ENCODE measurements around the gene RAPGEF5.

RAPGEF5 gene

DNA sequence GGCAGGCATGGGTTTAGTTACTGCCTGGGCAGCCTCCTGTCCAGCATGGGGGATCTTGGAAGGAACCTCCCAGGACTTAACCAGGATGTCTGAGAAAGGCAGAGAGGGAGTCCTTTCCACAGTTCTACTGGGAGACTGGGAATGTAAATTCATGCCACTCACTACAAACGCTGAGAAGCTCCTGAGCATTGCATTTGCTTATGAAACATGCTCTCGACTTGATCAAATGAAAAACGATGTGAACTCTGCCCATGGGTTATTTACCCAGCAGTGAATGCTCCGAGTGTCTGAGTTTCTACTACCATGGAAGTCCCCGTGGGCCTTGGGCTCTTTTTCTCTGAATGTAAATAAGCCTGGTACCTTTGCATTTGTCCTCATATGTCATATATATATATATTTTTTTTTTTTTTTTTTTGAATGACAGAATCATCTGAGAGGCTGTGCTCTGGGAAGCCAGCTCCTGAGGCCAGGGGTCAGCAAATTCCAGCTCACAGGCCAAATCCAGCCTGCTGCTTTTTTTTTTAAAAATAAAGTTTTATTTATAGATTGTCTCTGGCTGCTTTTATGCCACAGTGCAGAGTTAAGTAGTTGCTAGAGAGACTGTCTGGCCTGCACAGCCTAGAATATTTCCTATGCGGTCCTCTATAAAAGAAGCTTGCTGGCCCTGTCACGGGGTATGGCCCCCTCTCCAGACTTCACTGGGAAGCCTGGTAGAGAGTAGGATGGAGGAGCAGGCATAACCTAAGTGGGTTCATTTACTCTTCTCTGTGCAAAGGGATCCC lies 21.4 kb upstream of the RAPGEF5 start:
- no peak for DNase-seq

DNA sequence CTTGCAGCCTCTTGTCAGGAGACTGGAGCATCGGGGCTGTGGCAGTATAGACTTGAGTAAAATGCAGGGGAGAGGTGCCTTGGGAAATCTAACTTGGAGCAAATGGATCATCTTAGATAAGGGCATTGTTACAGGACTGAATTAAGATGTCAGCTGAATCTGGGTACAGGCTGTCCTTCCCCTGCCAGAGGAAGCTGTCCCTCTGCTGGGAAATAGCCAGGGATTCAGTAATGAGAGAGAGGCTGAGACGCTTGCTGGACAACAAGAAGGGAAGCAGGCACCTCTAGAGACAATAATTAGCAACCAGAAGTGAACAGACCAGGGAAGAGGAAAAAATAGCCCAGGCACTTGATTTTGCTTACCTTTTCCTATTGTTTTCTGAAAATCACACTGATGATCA lies 20.7 kb upstream of the RAPGEF5 start:
- DNase-seq = no peak

DNA sequence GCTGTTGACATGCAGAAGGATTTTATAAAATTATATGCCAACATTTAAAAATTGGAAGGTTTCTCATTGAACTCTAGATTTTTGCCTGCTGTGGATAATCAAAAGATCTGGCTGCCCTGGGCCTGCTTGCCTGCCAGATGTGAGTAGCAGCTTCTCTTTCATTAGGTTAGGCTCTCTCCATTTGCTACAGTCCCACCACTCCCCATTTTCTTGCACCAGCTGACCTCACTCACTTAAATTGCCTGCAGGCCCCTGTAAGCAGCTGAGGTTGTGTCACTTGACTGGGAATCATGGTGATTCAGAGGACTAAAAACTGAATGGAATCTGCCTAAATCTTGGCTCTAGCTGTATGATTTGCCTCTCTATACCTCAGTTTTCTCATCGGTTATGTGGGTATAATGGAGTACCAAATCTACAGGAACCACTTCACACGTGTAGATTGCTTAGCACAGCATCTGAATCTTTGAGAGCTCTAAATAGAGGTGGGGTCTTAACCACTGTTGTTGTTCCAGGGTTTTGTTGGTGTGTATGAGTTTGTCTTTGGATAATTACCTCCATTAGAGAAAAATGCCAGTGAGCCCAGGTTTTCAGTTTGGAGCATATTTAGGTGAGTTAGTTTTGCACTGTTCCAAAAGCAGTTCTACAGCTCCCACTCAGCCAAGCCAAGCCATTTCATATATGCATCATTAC lies 18.6 kb upstream of the RAPGEF5 start:
- DNase-seq = no peak

DNA sequence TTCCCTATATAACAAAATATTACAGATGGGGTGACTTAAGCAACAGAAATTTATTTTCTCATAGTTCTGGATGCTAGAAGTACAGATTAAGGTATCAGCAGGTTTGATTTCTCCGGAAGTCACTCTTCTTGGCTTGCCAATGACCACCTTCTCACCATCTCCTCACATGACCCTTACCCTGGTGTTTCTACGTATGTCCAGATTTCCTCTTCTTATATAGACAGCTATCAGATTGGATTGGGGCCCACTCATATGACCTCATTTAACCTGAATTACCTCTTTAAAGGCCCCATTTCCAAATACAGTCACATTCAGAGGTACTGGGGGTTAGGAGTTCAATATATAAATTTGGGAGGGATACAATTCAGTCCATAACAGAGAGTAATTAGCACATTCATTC lies 17.0 kb upstream of the RAPGEF5 start:
- DNase-seq = no peak

DNA sequence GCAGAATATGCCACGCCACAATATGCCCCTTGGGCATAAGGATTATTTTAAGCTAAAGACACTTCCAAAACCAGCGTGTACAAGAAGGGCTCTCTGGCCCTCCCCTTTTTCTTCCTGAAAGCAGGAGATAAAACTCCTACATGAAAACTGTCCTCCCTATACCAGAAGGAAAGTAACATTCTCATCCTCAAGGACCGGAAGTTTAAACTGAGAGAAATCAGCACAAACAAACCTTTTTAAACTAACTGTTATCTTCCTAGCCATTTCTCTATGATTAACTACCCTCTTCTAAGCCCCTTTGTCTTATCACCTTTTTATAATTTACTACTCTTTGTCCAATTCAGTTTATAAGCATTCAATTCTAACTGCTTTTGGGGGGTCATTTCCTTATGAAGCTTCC lies 16.4 kb upstream of the RAPGEF5 start:
- DNase-seq = no peak

DNA sequence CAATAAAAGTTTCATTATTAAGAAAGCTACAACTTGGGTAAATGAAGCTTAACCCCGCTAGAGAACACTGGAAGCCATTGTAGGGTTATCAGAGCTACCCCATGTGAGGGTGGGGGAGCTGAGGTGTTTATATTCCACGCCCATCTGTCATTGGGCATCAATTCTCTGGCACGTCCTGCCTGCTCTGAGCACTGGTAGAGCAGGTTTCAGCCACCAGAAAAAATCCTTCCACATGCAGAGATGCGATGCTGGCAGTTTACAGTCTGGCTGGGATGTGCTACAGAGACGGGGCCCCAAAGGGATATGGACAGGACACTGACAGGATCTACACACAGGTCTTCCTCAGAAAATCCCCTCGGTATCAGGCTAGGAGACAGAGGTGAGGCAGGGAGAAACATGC lies 15.9 kb upstream of the RAPGEF5 start:
- no peak for DNase-seq

DNA sequence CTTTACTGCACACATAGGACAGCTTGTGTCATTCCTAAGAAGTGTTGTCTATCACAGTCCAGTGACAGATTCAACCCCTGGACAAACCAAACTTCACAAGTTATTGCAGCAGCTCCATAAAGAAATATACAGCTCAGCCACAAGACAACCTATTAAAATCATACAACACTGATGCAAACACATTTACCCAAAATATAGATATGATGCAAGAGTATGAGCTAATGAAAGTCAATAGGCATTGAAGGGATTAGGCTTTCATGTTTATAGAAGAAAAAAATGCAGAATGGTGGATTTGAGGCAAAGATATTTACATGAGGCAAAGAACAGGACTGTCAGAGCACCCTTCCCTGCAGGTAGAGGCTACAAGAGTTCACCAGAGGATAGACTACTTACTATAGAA lies 14.9 kb upstream of the RAPGEF5 start:
- DNase-seq = no peak

DNA sequence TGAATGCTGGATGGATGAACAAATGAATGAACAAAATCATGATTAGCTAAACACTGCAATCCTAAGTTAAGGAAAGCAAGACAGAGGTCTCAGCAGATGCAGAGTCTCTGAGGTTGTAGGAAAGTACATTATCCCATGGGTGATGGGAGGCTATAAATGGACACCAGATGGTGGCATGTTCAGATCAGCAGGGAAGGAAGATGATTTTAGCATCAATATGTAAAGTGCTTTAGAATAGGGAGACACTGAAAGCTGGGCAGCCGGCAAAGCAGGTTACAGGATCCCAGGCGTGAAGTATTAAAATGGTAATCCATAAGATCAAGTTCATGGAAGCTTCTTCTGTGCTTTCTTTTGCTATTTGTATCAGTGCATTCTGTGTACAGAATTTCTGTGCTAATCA lies 7.9 kb upstream of the RAPGEF5 start:
- no peak for DNase-seq

DNA sequence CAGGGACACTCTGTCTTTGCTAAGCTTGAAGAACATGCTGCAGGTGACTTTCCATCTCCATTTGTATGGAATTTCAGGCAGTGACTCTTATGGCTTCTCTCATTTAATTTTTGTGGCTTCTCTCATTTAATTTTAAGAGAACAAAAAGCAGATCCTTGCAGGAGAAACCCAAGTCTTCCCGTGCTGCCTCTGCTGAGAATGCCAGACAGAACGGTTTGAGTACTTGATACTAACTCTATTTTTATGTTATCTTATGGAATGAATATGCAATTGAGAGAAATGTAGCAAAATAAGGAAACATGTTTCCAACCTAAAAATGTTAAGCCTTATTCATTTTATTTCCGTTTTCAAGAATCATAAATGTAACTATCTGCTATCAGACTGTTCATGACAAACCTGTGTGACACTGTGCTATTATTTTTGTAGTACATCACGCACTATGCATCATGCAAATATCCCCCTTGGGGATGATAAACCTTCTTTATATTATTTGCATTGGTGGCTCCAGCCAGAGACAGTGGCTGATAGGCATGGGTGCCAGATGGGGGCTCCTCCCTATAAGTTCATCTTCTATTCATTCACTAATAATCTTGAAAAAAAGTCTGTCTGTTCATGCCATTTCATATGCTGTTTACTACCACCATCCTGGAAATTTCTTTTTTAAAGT lies 6.9 kb upstream of the RAPGEF5 start:
- DNase-seq = no peak

DNA sequence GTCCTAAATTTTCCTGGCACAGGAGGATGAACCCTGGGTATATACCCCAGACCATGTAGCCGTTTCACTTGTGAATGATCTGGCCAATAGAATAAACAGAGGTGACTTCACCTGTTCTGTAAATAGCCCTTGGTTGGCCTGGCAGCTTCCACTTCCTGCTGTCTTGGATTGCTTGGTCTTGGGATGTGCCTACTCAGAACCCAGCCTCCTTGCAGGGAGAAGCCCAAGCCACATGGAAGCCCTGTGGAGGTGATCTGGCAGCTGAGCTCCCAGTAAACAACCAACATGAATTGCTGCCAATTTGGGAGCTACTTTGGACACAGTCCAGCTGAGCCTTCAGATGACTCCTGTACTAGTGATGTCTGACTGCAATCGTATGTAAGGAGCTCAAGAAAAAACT lies 4.8 kb upstream of the RAPGEF5 start:
- DNase-seq = no peak

DNA sequence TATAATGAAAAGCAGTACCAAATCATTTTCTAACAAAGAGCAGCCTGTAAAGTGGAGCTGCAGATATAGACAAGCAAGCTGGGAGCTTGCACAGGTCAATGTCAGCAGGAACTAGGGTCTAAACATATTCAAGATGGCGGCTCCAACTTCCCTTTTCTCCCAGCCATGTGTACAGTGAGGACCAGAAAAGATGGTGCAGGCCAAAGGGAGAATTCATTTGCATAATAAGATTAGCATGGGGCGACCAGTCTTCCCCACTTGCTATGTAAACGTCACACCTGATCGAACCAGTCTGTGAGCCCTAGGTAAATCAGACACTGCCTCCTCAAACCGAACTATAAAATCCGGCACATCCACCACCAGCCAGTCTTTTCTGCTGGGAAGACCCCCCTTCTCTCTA lies 4.4 kb upstream of the RAPGEF5 start:
- no peak for DNase-seq

DNA sequence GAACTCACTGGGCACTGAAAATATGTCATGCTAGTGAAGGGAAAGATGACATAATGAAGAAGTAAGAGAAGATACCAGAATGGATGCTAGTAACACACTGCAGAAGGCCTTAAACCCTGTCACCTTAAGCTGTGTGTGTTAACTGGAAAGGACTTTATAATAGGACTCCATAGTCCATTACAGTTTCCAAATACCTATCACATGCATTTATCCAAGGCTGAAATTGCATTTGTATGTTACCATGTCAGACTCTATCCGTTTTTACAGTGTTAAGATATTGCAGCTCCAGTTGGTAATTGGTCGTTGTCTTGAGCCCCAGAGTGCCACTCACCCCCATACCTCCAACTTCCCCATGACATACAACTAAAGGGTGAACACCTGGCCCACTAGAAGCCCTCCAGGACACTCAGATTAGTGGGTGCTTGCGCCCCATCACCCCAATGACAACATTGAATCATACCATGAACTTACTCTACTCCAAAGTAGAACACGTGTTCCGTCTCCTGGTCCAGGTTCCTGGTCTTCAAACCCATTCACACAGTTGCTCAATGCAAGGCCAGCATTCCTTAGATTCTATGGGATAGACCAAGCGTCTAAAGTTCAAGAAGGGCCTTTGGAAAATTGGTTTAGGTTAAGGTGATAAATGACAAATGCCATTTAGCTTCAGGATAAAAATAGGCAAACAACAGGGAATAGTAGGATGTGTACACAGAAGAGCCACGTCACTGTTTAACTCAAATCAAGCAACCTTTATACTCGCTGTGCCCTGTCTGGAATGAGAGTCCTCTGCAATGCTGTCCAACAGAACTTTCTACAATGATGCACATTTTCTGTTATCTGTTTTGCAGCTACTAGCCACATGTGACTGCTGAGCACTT lies 2.1 kb upstream of the RAPGEF5 start:
- no peak for DNase-seq

DNA sequence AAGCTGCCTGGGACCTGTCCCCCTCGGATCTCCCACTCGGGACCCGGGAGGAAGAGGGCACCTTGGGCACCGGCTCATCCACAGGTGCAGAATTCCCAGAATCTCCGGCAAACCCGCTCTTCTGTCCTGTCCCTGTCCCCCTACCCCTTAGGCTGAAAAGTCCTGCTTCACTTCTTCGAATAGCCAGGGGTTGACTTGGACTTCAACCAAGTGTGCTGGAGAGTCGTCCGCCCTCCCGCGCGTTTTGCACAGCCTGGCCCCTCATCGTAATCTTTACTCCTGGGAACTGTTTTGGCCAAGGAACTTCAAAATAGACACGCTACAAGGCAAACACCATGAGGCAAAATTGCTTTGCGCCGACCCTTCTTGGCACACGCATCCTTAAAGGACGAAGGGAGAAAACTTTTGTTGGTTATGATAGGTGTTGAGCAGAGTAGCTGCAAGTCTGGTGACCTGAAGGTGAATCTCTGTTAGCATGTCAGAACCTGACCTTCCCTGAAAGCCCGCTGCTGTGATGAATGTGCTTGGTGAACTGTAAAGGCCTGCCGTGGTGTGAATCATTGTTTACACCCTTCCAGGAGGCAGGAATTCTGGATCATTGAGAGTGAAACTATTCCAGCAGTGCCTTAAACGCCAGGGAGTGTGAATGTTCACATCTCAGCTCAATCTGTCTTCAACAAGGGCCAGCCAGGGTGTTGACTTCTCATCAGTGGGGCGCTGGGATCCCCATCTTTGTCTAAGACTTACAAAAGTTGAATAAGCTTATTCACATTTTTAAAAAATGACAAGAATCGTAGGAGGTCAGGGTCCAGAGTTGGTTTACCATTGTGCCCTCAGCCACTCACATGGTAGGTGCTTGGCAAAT lies 589 bp upstream of the RAPGEF5 start:
- no peak for DNase-seq

DNA sequence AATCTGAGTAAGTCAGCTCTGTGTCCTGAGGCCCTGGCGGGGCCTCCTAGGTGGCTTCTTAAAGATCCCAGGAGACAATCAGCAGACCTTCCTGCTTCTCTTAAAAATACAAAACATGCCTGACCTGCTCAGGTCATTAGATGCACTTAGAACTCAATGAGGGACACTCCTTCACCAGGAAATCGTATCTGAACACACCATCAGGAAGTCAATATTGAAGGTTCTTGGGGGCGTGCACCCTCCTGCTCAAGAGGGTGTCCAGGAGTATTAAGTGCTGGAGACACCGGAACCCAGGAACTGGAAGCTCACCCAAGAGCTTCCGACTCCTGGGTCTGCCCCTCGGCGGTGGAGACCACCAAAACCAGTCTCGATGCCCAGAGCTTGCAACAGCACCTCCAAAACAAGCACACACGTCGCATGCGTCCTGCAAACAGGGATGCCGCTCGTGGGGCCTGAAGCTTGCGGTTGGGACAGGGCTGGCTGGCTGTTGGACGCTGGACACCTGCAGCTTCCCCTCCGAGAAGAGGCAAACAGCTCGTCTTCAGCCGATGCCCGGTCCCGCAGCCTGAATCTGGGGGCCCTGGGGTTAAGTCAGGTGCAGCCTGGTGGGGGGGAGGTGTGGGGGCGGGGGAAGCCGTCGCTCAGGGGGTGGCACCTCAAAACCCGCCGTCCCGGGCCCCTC lies 803 bp downstream of the RAPGEF5 start:
- no peak for DNase-seq

DNA sequence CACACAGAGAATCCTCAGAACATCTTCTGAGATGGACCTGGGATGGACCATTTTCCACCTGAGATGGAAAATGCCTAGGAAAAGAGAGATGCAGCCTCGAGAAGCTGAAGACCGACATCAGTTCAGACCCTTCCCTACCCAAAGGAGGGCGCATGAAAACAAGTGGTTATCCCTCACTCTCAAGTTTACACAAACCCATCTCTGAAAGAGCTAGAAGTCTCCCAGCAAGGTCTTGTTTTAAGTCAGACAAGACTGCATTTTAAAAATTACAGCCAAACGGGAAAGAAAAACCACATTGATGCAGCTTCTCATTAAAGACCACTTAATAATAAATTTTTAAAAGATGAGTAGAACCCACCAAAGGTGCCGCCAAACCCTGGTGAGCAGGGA lies 1.3 kb downstream of the RAPGEF5 start:
- no peak for DNase-seq

DNA sequence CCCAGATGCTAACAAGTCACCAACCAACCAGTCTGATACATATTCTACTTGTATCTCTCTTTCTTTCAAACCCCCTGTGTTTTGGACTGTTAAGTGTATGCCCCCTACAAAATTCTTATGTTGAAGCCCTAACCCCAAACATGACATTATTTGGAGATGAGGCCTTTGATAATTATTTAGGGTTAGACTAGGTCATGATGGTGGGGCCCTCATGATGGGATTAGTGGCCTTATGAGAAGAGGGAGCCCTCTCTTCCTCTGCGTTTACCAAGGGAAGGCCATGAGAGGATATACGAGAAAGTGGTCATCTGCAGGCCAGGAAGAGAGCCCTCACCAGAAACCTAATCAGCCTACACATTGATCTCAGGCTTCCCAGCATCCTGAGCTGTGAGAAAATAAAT lies 2.5 kb downstream of the RAPGEF5 start:
- DNase-seq = no peak

DNA sequence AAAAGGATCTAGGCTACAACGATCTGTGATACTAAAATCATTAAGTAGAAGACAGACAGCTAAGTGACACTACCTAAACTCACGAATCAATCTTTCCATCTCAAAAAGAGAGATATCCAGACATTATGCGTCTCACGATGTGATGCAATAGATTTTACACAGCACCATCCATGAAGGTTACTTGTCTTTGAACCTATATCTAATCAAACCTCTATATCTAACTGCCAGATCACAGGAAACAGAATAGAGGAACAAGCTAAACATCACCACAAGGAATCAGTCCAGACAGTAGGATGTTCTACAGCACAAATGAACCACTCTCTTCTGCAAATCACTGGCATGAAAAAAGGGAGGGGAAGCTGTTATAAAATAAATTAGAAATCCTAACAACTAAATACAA lies 4.1 kb downstream of the RAPGEF5 start:
- DNase-seq = no peak

DNA sequence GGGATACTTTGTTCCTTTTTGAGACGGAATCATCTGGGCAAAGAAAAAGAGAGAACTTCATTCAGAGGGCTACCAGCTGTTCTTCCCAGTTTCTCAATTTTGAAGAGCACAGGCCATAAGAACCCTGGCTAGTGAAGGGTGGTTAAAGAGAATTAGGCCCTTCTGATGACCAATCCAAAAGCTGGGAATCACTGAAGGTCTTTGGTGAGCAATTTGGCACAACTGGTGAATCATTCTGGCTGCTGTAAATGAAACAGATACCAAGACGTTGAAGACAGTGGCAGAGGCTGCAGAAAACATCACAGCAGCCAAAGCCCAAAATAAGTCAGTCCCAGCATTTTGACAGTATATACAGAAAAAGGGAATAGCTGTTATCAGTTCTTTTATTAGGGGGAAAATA lies 5.1 kb downstream of the RAPGEF5 start:
- DNase-seq = no peak

DNA sequence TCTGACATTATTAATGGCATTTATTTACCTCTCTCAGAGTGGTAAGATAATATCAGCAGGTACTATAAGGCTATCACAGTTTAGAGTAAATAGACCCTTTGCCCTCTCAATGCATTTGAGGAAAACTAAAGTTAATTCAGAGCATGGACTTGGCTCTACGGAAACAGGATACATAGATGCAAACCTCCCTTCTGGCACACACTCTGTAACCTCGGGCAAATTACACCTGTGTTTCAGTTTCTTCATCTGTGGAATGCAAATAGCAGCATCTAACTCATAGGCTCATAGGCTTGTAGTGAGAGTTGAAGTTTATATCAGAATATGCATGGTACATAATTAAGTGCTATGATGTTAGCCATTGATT lies 5.6 kb downstream of the RAPGEF5 start:
- no peak for DNase-seq

DNA sequence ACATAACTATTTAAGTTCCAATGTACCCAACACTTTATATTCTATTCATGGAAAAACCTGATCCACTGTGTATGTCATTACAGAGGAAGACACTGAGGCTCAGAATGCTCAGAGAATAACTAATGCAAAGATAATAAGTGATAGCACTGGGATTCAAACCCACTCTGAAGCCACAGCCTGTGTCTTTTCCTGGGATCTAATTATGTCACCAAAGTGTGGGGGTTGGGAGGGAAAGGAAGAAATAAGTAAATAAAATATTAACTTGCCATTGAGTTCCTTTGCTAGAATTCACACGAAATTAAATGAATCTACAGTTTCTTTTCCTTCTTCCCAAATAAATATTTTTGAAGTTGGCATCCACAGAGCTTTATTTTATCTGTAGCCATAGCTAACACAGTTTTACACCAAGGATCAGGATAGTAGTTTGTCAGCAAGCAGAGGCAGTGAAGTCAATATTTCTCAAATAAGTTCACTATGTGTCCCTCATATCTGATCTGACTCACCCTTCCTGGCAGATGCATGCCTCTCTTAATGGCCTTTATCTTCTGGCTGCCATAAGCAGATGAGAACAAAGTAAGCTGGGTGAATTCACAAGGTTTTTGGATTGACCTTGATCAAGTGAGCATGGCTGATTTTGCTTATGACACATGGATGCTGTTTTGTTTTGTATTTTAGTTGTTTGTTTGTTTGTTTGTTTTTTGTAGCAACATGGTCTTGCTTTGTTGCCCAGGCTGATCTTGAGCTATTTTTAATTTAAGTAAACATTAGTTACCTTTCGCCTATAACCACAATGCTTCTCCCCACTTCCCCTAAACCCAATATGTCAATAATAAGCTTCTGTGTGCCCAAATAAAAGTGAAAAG lies 6.3 kb downstream of the RAPGEF5 start:
- DNase-seq = no peak

DNA sequence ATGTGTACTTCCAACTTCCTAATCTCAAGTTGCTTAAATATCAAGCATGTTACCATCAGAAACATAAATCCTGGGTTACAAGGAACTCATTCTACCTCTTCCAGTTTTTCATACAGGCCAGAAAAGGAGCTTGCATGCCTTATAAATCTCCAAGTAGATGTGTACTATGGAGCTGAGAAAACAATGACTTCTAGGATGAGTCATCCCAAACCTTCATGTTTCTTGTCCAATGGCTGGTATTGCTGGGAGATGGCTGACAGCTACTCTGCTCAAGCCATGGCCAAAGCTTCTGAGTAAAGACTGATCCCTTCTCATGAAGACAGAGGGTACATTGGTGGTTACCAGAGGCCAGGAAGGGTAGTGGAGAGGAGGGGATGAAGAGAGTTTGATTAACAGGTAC lies 8.6 kb downstream of the RAPGEF5 start:
- no peak for DNase-seq
